Measurements from ENCODE around the gene STK32B.

The STK32B gene

DNA sequence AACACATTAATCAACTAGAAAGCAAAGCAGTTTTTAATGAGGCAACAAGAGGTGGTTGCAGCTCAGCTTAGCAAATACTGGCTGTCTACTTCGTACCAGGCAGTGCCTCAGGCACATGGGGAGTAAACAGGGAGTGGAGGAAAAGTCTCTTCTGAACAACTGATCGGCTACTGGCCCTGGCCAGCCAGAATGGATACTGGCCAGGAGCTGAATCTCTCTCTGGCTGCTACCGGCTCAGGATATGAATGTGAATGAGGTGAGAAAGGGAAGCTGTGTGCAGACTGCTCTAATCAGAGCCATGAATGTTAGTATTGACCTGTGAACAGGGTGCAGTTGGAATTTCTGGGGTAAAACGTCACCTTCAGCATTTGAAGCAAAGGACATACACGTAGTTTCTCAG is 77.3 kb downstream of the STK32B start:
- H3K4me3 ChIP-seq (ENCODE audit: low read depth, low read length): no peak overlapping the region
- TF ChIP-seq CTCF (IDR thresholded peaks at IDR 0.05; ENCODE audit: low read depth, low read length): no peak

- no peak overlapping the region for H3K4me3 ChIP-seq (ENCODE audit: low read depth, low read length)
- no peak for TF ChIP-seq CTCF (IDR thresholded peaks at IDR 0.05; ENCODE audit: low read depth, low read length)
These were observed 81.9 kb downstream of the STK32B start for GRCh38 chr4:5133201-5133600.

GRCh38 chr4:5133933-5134594 is 82.8 kb downstream of the STK32B start:
- H3K4me3 ChIP-seq (ENCODE audit: low read depth, low read length): no peak overlapping the region
- no peak for TF ChIP-seq CTCF (IDR thresholded peaks at IDR 0.05; ENCODE audit: low read depth, low read length)

- no peak overlapping the region for H3K4me3 ChIP-seq (ENCODE audit: low read depth, low read length)
- no peak for TF ChIP-seq CTCF (IDR thresholded peaks at IDR 0.05; ENCODE audit: low read depth, low read length)
These were observed 83.3 kb downstream of the STK32B start for GRCh38 chr4:5134620-5135019.

DNA sequence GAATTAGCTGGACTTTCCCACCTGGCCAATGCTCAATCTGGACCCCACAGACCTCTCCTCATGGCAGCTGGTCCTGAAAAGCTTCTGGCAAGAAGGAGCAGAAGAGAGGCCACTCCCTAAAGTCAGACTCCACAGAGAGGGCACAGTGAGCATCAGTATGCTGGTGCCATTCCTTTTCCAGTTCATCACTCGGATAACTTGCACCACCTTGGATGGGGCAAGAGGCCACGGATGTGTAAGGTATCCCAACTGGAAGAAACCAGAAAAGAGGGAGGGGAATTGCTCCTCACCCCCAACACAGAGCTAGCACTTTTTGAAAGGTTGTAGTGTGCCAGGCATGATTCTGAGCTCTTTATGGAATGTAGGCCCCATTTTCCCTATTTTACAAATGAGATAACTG is 85.9 kb downstream of the STK32B start:
- H3K4me3 ChIP-seq (ENCODE audit: low read depth, low read length): no peak overlapping the region
- TF ChIP-seq CTCF (IDR thresholded peaks at IDR 0.05; ENCODE audit: low read depth, low read length): no peak

- H3K4me3 ChIP-seq (ENCODE audit: low read depth, low read length): no peak overlapping the region
- TF ChIP-seq CTCF (IDR thresholded peaks at IDR 0.05; ENCODE audit: low read depth, low read length): no peak
These were observed 86.6 kb downstream of the STK32B start for GRCh38 chr4:5137927-5138326.

GRCh38 chr4:5138389-5138788 is 87.1 kb downstream of the STK32B start:
- H3K4me3 ChIP-seq (ENCODE audit: low read depth, low read length): no peak overlapping the region
- no peak for TF ChIP-seq CTCF (IDR thresholded peaks at IDR 0.05; ENCODE audit: low read depth, low read length)
